GM18858 (cell line): ENCODE measurements around the gene PACS1.

Experiments
- ATAC-seq: cut with Tn5 transposase; IDR thresholded peaks from one replicate; pipeline ENCODE4 v1.9.1; 2021; ENCODE audit not compliant: unreplicated experiment

PACS1 gene

GRCh38 chr11:66050581-66051231 lies 19.4 kb upstream of the PACS1 start:
- no peak for ATAC-seq

GRCh38 chr11:66051371-66051765 lies 18.7 kb upstream of the PACS1 start:
- no peak for ATAC-seq

DNA sequence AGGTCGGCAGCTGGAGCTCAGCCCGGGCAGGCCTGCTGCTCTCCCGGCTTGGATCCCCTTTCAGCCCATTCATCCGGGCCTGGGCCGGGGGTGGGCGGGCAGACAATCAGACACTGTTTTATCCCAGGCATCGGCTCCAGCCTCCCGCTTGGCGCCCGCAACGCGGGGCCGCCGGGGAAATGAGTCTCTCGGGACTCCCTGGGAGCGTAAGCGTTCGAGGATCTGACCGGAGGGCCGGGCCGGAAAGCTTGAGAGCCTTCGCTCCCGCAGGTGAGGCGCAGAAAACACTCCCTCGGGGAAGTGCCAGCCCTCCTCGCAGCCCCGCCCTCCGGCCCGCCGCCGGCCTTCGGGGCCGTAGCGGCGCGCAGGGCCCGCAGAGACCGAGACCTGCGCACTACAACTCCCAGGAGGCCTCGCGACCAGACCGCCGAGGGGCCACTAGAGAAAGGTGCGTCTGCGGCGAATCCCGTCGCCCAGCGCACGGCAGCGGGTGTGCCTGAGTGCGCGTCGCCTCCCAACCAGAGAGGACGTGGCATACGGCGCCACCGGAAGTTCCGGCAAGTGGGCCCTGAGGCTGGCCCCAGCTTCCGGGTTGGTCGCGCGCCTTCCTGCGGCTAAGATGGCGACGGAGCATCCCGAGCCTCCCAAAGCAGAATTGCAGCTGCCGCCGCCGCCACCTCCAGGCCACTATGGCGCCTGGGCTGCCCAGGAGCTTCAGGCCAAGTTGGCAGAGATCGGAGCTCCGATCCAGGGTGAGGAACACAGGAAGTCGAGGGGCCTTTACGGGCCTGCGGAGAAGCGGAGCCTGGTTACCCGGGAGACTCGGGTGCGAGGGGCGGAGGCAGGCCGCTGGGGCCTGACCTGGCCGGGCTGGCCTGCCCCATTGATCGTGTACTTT lies 18.1 kb upstream of the PACS1 start, which contains the start of gene SF3B2:
SF3B2 (plus strand) TSS at position 599 of the 898 bp plus-strand sequence; CDS start at position 620, 21 bp downstream.
- ATAC-seq: peak; percentile 80

GRCh38 chr11:66052664-66052982 lies 17.4 kb upstream of the PACS1 start:
- peak; percentile 3 for ATAC-seq

DNA sequence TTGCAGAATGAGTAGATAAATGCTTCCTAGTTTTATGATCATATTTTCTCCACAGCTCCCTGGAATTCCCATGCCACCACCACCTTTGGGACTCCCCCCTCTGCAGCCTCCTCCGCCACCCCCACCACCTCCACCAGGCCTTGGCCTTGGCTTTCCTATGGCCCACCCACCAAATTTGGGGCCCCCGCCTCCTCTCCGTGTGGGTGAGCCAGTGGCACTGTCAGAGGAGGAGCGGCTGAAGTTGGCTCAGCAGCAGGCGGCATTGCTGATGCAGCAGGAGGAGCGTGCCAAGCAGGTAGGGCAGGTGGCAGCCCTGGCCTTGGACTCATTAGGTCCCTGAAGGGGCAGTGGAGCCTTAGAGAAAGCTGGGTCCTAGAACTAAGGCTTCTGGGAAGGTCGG lies 15.1 kb upstream of the PACS1 start:
- no peak for ATAC-seq

- no peak for ATAC-seq
These were observed 13.6 kb upstream of the PACS1 start for GRCh38 chr11:66056501-66056900.

DNA sequence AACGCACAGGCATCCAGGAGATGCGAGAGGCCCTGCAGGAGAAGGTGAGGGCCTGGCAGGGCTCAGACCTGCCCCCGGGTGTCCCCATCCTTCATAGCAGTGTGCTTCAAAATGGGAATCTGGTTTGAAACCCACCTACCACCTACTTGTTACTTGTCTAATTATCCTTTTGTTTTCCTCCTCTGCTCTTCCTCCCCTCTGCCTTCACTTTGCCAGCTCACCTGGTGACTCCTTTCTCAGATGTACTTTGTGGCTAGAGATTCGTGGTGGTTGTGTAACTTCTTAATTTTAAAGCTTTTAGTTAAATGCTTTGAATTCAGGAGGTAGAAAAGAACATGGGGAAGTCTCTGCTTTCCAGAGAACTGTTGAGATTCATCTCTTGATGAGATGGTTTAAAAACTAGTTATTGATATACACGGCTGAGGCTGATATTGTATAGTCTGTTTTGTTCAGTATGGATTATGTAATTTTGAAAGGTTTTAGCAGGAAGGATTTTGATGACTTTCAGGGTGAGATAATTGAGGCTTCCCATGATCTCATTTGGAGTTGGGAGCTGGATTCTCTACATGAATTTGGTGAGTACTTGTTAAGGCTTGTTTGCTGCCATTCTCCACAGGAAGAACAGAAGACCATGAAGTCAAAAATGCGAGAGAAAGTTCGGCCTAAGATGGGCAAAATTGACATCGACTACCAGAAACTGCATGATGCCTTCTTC lies 9.9 kb upstream of the PACS1 start:
- no peak for ATAC-seq

DNA sequence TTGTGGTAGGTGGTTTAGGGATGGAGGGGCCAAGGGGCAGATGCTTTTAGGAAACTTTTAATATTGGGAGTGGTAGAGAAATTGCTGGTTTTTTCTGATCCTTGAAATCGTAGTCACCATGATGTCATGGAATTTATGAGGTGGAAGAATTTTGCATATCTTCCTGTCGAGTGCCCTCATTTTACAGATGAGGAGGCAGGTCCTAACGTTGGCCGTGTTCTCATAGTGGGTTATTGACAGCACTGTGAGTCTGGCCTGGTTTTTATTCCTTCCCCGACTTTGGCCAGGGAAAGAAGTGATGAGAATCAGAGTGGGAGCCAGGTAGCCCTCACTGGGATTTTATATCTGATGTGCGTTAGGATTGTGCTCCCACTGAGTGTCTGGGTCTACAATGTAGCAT lies 8.8 kb upstream of the PACS1 start:
- no peak for ATAC-seq

- ATAC-seq: no peak
These were observed 7.7 kb upstream of the PACS1 start for GRCh38 chr11:66062408-66062807.

DNA sequence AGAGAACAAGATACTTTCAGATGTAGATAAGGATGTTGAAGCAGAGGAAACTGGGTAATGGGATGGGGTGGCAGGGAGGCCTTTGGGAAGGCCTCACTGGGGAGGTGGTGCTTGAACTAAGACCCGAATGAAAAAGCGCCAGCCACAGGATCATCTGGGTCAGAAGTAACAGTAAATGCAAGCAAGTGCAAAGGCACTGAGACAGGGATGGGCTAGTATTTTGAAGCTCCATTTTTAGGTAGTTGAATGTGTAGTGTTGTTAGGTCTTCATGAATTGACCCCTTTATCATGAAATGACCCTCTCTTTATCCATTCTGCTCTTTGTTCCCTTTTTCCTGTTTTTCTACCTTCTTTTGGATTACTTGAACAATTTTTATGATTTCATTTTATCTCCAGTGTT lies 6.2 kb upstream of the PACS1 start:
- ATAC-seq: no peak

GRCh38 chr11:66064571-66064970 lies 5.5 kb upstream of the PACS1 start:
- ATAC-seq: no peak

DNA sequence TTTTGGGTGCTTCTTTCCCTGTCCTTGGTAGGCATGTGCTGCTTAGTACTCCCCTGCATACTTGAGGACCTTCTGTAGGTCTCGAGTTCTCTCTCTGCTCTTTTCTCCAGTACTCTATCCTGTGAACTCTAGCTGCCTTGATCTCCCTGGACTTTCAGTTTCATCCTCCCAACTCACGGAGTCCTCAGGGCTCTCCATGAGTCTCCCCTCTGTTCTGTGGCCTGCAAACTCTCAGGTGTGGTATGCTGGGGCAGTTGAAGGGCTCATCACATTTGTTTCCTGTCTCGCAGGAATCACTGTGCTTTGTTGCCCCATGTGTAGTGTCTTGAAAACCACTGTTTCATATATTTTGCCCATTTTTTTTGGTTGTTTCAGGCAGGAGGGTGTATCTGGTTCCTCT lies 3.3 kb upstream of the PACS1 start:
- no peak for ATAC-seq

DNA sequence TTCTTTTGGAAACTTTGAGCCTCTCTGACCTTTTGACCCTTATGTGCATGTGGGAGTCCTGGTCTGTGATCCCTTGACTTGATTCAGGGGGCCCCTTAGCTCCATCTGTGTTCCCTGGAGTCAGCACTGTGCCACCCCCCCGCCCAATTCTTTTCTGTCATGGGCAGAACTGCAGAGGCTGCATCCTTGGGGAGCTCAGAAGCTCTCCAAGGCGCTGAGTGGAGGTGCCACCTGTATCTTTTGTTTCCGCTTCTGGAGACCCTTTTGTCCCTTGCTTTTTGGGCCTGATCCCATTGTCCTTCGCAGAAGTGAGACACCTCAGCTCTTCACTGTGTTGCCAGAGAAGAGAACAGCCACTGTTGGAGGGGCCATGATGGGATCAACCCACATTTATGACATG lies 2.4 kb upstream of the PACS1 start:
- no peak for ATAC-seq

GRCh38 chr11:66068154-66068821 lies 1.8 kb upstream of the PACS1 start:
- no peak for ATAC-seq

DNA sequence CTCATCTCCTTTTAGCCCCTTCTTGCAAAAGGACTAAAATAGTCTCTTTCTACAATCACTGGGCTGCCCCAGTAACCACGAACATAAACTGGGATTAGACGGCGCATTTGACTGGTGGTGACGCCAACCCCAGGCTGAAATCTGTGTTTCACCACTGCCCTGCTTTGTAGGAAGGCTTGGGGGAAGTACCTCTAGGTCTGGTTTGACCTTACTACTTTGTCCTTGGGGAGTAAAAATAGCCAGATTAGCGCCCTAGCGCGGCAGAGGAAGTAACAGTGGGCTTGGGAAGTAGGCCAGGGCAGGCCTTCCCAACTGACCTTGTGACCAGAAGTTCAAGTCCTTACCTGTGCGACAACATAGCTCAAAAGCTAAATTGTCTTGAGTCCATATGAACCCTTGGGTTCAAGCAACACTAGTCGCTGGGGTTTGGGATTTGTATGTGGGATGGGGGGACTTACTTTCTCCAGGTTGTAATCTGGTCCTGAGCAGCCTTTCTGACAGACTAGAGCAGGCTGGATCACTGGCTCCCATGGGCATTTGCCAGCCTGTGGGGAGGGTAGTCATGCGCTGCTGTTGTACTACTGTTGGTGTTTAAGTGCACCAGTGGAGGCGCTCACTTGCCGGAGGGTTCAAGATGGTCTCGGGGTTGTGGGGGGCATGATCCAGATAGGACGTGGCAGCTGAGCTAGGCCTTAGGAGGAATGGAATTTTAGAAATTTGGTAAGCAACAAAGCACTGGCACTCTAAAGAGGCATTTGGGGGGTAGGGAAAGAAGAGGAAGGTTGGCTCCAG lies 953 bp upstream of the PACS1 start:
- no peak for ATAC-seq

DNA sequence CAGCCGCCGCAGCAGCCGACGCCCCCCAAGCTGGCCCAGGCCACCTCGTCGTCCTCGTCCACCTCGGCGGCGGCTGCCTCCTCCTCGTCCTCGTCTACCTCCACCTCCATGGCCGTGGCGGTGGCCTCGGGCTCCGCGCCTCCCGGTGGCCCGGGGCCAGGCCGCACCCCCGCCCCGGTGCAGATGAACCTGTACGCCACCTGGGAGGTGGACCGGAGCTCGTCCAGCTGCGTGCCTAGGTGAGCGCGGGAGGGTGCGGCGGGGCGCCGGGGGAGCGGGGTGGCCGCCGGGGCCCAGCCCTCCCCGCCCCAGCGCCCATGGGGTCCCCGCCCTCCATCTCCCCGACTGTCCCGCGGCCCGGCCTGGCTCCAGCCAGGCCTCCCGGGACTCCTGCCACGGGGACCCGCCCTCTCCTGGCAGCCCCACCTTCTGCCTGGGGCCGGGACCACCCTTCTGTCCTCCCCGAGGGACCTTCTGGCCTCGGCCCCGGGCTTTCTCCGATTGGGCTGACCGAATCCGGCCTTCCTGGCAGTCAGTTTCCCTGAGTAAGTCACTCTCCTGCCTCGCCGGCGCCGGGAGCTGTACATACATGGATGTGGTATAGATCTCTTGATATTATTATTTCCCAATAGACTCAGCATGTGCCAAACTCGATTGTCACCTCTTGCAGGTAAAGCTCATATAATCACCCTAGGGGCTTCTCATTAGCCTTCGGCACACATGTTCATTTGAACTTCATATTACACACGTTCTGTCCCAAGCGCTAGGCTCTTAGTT lies 720 bp downstream of the PACS1 start:
- ATAC-seq: no peak

- ATAC-seq: no peak
These were observed 1.3 kb downstream of the PACS1 start for GRCh38 chr11:66071381-66071801.

DNA sequence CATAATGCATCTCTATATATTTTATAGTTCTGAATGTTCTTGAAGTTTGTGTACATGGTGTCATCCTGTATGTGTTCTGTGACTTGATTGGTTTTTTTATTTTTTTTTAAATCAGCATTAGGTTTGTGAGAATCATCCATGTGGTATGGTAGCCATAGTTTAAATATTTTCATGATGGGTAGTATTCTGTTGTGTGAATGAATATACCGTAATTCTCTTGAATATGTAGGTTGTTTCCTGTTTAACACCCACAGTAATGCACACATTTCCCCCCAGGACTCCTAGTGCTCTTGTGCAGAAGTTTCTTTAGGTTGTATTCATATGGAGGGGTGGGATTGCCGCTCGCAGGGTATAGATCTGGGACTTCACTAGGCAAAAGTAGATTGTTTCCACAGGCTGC lies 2.0 kb downstream of the PACS1 start:
- no peak for ATAC-seq

- no peak for ATAC-seq
These were observed 2.4 kb downstream of the PACS1 start for GRCh38 chr11:66072518-66072917.

DNA sequence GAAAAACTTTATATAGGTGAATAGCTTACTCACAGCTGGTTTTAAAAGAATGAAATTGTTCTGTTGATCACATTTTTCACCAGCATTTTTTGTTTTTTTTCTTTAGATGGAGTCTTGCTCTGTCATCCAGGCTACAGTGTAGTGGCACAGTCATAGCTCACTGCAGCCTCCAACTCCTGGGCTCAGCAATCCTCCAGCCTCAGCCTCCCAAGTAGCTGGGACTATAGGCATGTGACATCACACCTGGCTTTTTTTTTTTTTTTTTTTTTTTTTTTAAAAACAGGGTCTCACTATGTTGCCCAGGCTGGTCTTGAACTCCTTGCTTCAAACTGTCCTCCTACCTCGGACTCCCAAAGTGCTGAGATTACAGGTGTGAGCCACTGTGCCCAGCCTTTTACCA lies 3.6 kb downstream of the PACS1 start:
- no peak for ATAC-seq
